K562 (cell line): ENCODE measurements around the gene H3-3A. TPM values are rescaled to one million over a fixed set of nuclear protein-coding genes. Genes with fewer than 3 reads are reported as not detected.

ENCODE experiments used
- ATAC-seq: fragments of 200-7000 bp; cut with Tn5 transposase; 3 replicates; pipeline ENCODE4 v1.9.1; 2020; ENCODE audit warnings: moderate library complexity
- BruUV-seq: library from RNA; stranded (reverse); fragments of 400-500 nt; replicated peaks from 2 replicates; lab custom pipeline; 2021; lab: Mats Ljungman, UMichigan
- CTCF ChIA-PET: fragments of 300-600 bp; formaldehyde crosslinking; extraction: SDS; loops from one replicate; lab custom pipeline; 2021; ENCODE audit warnings: low intra/inter-chr PET ratio; lab: Yijun Ruan, JAX
- POLR2A ChIA-PET: fragments of 300-600, 350-650 bp; sonication (Branson Sonifier 250); formaldehyde crosslinking; extraction: SDS; loops from one replicate; lab custom pipeline; 2021; ENCODE audit warnings: antibody characterized with exemption, inconsistent platforms; lab: Yijun Ruan, JAX
- DNase-seq, 4 experiments: peaks; one replicate each; pipeline versions ENCODE4 v3.0.0 to v3.0.0-alpha.2; 2011 to 2018; ENCODE audit warnings: low spot score in 3 of 4, mixed read lengths in 3 of 4; ENCODE audit errors: extremely low read depth in 1 of 4
- FAIRE-seq: peaks from 2 replicates; lab custom pipeline; 2011; peaks lifted over from hg19 to GRCh38; lab: Jason Lieb, UNC
- H2AFZ ChIP-seq: 2 replicates; pipeline ENCODE4 v1.6.0; 2011; ENCODE audit warnings: low read depth, low read length, control low read depth, inconsistent platforms
- H3K27ac ChIP-seq: fragments of 200-600 bp; 3 replicates; pipeline ENCODE4 v1.8.0; 2011; ENCODE audit warnings: low read depth, mild to moderate bottlenecking, control low read depth, inconsistent platforms, low read length, moderate library complexity, mixed read lengths; ENCODE audit errors: extremely low read depth
- H3K27me3 ChIP-seq, 2 experiments: fragments of 300-600 bp in 1 of 2; 2 replicates in 1 of 2; 3 replicates in 1 of 2; pipeline versions ENCODE4 v1.6.0 to v1.8.0; 2011; ENCODE audit warnings: inconsistent platforms in 2 of 2, low read length in 2 of 2, mild to moderate bottlenecking in 1 of 2, mixed read lengths in 1 of 2, moderate library complexity in 1 of 2; ENCODE audit not compliant: control insufficient read depth in 2 of 2, insufficient read depth in 2 of 2
- H3K36me3 ChIP-seq: fragments of 300-600 bp; 3 replicates; pipeline ENCODE4 v1.8.0; 2011; ENCODE audit warnings: mild to moderate bottlenecking, low read length, inconsistent platforms; ENCODE audit not compliant: control insufficient read depth, insufficient read depth
- H3K4me1 ChIP-seq, 2 experiments: fragments of 200-600 bp in 1 of 2; replicated peaks in 1 of 2; 2 replicates in 1 of 2; 3 replicates in 1 of 2; pipeline versions ENCODE4 v1.5.1 to v1.8.0; 2011; ENCODE audit warnings: inconsistent platforms in 2 of 2, low read length in 2 of 2, mild to moderate bottlenecking in 1 of 2, mixed read lengths in 1 of 2, moderate library complexity in 1 of 2; ENCODE audit not compliant: control insufficient read depth in 2 of 2, insufficient read depth in 2 of 2
- H3K4me2 ChIP-seq: 2 replicates; pipeline ENCODE4 v1.6.1; 2011; ENCODE audit warnings: low read length, control low read depth, inconsistent platforms, mixed read lengths; ENCODE audit not compliant: insufficient read depth
- H3K4me3 ChIP-seq: fragments of 200-600 bp; sonication (generic), shearing (Covaris generic); 2 replicates; pipeline ENCODE4 v1.5.1; 2016; ENCODE audit warnings: control low read depth, inconsistent platforms
- H3K79me2 ChIP-seq: fragments of 200-600 bp; 3 replicates; pipeline ENCODE4 v1.8.0; 2011; ENCODE audit warnings: low read length, inconsistent platforms; ENCODE audit not compliant: control insufficient read depth, insufficient read depth
- H3K9ac ChIP-seq, 2 experiments: 2 replicates each; pipeline versions ENCODE4 v1.6.0 to v1.6.1; 2011; ENCODE audit warnings: low read depth in 2 of 2, low read length in 2 of 2, control low read depth in 1 of 2, inconsistent platforms in 1 of 2, mild to moderate bottlenecking in 1 of 2, mixed read lengths in 1 of 2; ENCODE audit not compliant: insufficient read depth in 1 of 2
- H3K9me1 ChIP-seq: one replicate; pipeline ENCODE4 v1.6.0; 2011; ENCODE audit warnings: inconsistent platforms, mild to moderate bottlenecking, low read length, moderate library complexity; ENCODE audit not compliant: control insufficient read depth, insufficient read depth
- H3K9me3 ChIP-seq: replicated peaks from 2 replicates; pipeline ENCODE4 v1.5.1; 2011; ENCODE audit warnings: low read depth, low read length, inconsistent platforms; ENCODE audit not compliant: control insufficient read depth, insufficient read depth
- H4K20me1 ChIP-seq: replicated peaks from 2 replicates; pipeline ENCODE4 v1.6.1; 2011; ENCODE audit warnings: low read length, inconsistent platforms, mixed read lengths; ENCODE audit not compliant: control insufficient read depth, insufficient read depth
- CEBPB ChIP-seq: fragments of 450-650 bp; IDR thresholded peaks from 2 replicates; pipeline ENCODE4 v1.6.1; 2016; ENCODE audit warnings: missing genetic modification characterization, missing compliant biosample characterization
- HMG20A ChIP-seq: fragments of 450-650 bp; formaldehyde crosslinking; conservative IDR thresholded peaks from 2 replicates; pipeline ENCODE4 v1.4.0; 2020; ENCODE audit warnings: mild to moderate bottlenecking, mixed read lengths
- PKNOX1 ChIP-seq: fragments of 450-650 bp; IDR thresholded peaks from 2 replicates; pipeline ENCODE4 v1.6.1; 2016
- SMARCA4 ChIP-seq: fragments of 450-650 bp; IDR thresholded peaks from 2 replicates; pipeline ENCODE4 v1.6.1; 2016
- SRSF3 ChIP-seq: fragments of 200-400 bp; formaldehyde crosslinking; IDR thresholded peaks from 2 replicates; pipeline ENCODE4 v1.6.1; 2016; ENCODE audit warnings: mild to moderate bottlenecking, low read length, moderate library complexity; ENCODE audit not compliant: insufficient read depth
- TCF7L2 ChIP-seq: fragments of 150-350 bp; IDR thresholded peaks from 2 replicates; pipeline ENCODE4 v1.6.1; 2016; ENCODE audit warnings: low read depth, mild to moderate bottlenecking, low read length, moderate library complexity
- ZNF398 ChIP-seq: fragments of 250-450 bp; sonication (Bioruptor Pico); IDR thresholded peaks from 2 replicates; pipeline ENCODE4 v1.8.0; 2021; ENCODE audit warnings: moderate library complexity, mild to moderate bottlenecking, inconsistent platforms
- ZNF668 ChIP-seq: fragments of 250-450 bp; sonication (Bioruptor Pico); IDR thresholded peaks from 2 replicates; pipeline ENCODE4 v1.8.0; 2022; ENCODE audit warnings: mild to moderate bottlenecking, inconsistent platforms
- WGBS: fragments of 100-300 bp; shearing (Covaris generic); methylation state at CpG from one replicate; pipeline ENCODE4 v1.1.6; 2016; ENCODE audit warnings: low coverage, mixed read lengths; ENCODE audit not compliant: insufficient coverage; ENCODE audit errors: missing lambda C conversion rate; 5-methylcytosine and 5-hydroxymethylcytosine counted together
- in situ Hi-C: fragments of 300-500 bp; cut with MboI; formaldehyde crosslinking; loops from 4 replicates; pipeline ENCODE4 v1.15.0; 2018; ENCODE audit warnings: inconsistent platforms, mixed read lengths
- intact Hi-C: fragments of 100-400 bp; cut with micrococcal nuclease; formaldehyde crosslinking; loops from 2 replicates; pipeline ENCODE4 v1.14.2; 2022
- polyA plus RNA-seq, 8 experiments: library from polyadenylated mRNA; depleted of rRNA in 4 of 8; stranded (reverse) in 5 of 8; unstranded in 3 of 8; fragments of >200 nt; fragmentation: Nextera tagmentation in 2 of 8; fragmentation: Illumina TruSeq in 1 of 8; extraction: Ambion mirVana in 2 of 8; extraction: Trizol in 1 of 8; gene quantifications; 2 replicates each; pipeline versions ENCODE4 v1.2.1 to v1.2.3, GENCODE V29; 2011 to 2014; ENCODE audit warnings: inconsistent platforms in 1 of 8, missing spikeins in 1 of 8
- total RNA-seq, 7 experiments: library from RNA; depleted of rRNA in 6 of 7; stranded (reverse); fragments of >200 nt in 6 of 7; fragmentation: Illumina TruSeq in 2 of 7; extraction: Trizol in 2 of 7; gene quantifications; 2 replicates each; pipeline versions ENCODE4 v1.2.1 to v1.2.3, GENCODE V29; 2011 to 2021; ENCODE audit warnings: low replicate concordance in 1 of 7

Gene H3-3A
- total and polyA plus RNA-seq, 9 of the 15 experiments (the other 6 are each of a cell fraction or from before 2014, with no cell fraction given), result 426 to 1,083 (median 591) TPM

- peaks cover 32% of the 10 kb centered on the region for H3K79me2 ChIP-seq
- H3K9me1 ChIP-seq, result no peaks in the 10 kb centered on the region
- H3K27ac ChIP-seq, result no peak overlapping the region
- ChIA-PET CTCF (no interaction called here), POLR2A (interaction anchor here (0.6 to 3.1 kb wide), 2 partner anchors 10 to 72 kb away, joined by 4 to 15 read pairs; no protein-coding TSS in a partner anchor)
- no TSS peak for BruUV-seq
- no peak overlapping the region for H3K4me3 ChIP-seq
- intact Hi-C loops (loop anchor here (5.0 kb wide), 3 partner anchors 132 to 247 kb away; partner anchors contain the start of gene EPHX1), in situ Hi-C loops (loop anchor here (5.0 kb wide), 1 partner anchor 52 kb away; no protein-coding TSS in a partner anchor)
- TF ChIP-seq SRSF3 (no peak), SMARCA4 (no peak), ZNF668 (CRISPR knock-in tag) (no peak), CEBPB (no peak), PKNOX1 (peak; percentile 77), TCF7L2 (no peak), HMG20A (no peak), ZNF398 (CRISPR knock-in tag) (no peak)
- ATAC-seq, result no peak
- H2AFZ ChIP-seq, result no peak overlapping the region
- no peaks in the 10 kb centered on the region for H3K27me3 ChIP-seq
- FAIRE-seq, result no peak
- whole genome bisulfite sequencing, result 47% methylated on average over 1 of the region's 1 CpG
- H3K9me3 ChIP-seq, result no peaks in the 10 kb centered on the region; the same call in 1 of the 2 replicates
- H3K36me3 ChIP-seq, result peaks cover 3% of the 10 kb centered on the region
- no peak overlapping the region for H3K9ac ChIP-seq
- peaks cover 10% of the 10 kb centered on the region for H4K20me1 ChIP-seq
- no peak for DNase-seq
- no peak overlapping the region for H3K4me2 ChIP-seq
- H3K4me1 ChIP-seq, result peaks cover 5 to 7% of the 10 kb centered on the region in 2 experiments; a peak in 4 of 5 replicates
These were observed 2.8 kb upstream of the H3-3A start for GRCh38 chr1:226059709-226060108.
